CD14-positive monocyte (primary cell): ENCODE results near the gene ARMH1. TPM values are rescaled to one million over a fixed set of nuclear protein-coding genes. Genes with fewer than 3 reads are reported as not detected.

ENCODE experiments used
- DNase-seq, 3 donors: peaks; one replicate each; pipeline ENCODE4 v3.0.0-alpha.2; 2011 to 2022
- H2AFZ ChIP-seq: 2 replicates; pipeline ENCODE4 v1.6.0; 2012; ENCODE audit warnings: mild to moderate bottlenecking, low read depth, low read length, inconsistent platforms; ENCODE audit not compliant: insufficient read depth, poor library complexity, severe bottlenecking
- H3K27ac ChIP-seq, 2 donors: 1 replicate in 1 of 2; 2 replicates in 1 of 2; pipeline ENCODE4 v1.5.1; 2012 to 2013; ENCODE audit warnings: low read length in 2 of 2, control low read depth in 1 of 2, inconsistent platforms in 1 of 2, low read depth in 1 of 2, mild to moderate bottlenecking in 1 of 2
- H3K27me3 ChIP-seq, 2 donors: one replicate each; pipeline versions ENCODE4 v1.6.0 to v1.6.1; 2011 to 2013; ENCODE audit warnings: low read length in 2 of 2; ENCODE audit not compliant: control insufficient read depth in 2 of 2, insufficient read depth in 2 of 2
- H3K36me3 ChIP-seq, 2 donors: replicated peaks in 1 of 2; 1 replicate in 1 of 2; 2 replicates in 1 of 2; pipeline versions ENCODE4 v1.5.1 to v1.6.1; 2012 to 2013; ENCODE audit warnings: low read length in 2 of 2, control low read depth in 1 of 2, inconsistent platforms in 1 of 2, mild to moderate bottlenecking in 1 of 2; ENCODE audit not compliant: insufficient read depth in 2 of 2, control insufficient read depth in 1 of 2
- H3K4me1 ChIP-seq, 2 donors: 1 replicate in 1 of 2; 2 replicates in 1 of 2; pipeline versions ENCODE4 v1.5.1 to v1.6.1; 2012 to 2013; ENCODE audit warnings: low read length in 2 of 2, control low read depth in 1 of 2, inconsistent platforms in 1 of 2, mild to moderate bottlenecking in 1 of 2, moderate library complexity in 1 of 2; ENCODE audit not compliant: insufficient read depth in 2 of 2, control insufficient read depth in 1 of 2
- H3K4me2 ChIP-seq: replicated peaks from 2 replicates; pipeline ENCODE3; 2012; ENCODE audit warnings: low read length, moderate library complexity, mild to moderate bottlenecking; ENCODE audit not compliant: poor library complexity, severe bottlenecking; ENCODE audit errors: extremely low read depth
- H3K4me3 ChIP-seq, 3 experiments: fragments of 200-600 bp in 1 of 3; sonication (generic) in 1 of 3; replicated peaks in 1 of 3; 1 replicate in 2 of 3; 2 replicates in 1 of 3; pipeline ENCODE4 v1.5.1; 2011 to 2013; ENCODE audit warnings: low read length in 3 of 3, mild to moderate bottlenecking in 3 of 3, control low read depth in 2 of 3, low read depth in 2 of 3, inconsistent platforms in 1 of 3, moderate library complexity in 1 of 3
- H3K79me2 ChIP-seq: 2 replicates; pipeline ENCODE4 v1.6.0; 2012; ENCODE audit warnings: mild to moderate bottlenecking, control low read depth, inconsistent platforms, low read length, moderate library complexity; ENCODE audit not compliant: insufficient read depth
- H3K9ac ChIP-seq: 2 replicates; pipeline ENCODE4 v1.6.0; 2017; ENCODE audit warnings: low read length, mild to moderate bottlenecking; ENCODE audit not compliant: insufficient read depth, poor library complexity, severe bottlenecking
- H3K9me3 ChIP-seq, 2 donors: replicated peaks in 1 of 2; 1 replicate in 1 of 2; 2 replicates in 1 of 2; pipeline versions ENCODE4 v1.5.1 to v1.6.1; 2012 to 2013; ENCODE audit warnings: low read length in 2 of 2, control low read depth in 1 of 2; ENCODE audit not compliant: control insufficient read depth in 1 of 2, insufficient read depth in 1 of 2
- H4K20me1 ChIP-seq: 2 replicates; pipeline ENCODE4 v1.6.0; 2012; ENCODE audit warnings: mild to moderate bottlenecking, low read length, control low read depth, moderate library complexity; ENCODE audit not compliant: insufficient read depth
- H3K27ac Mint-ChIP-seq, 7 donors: one replicate each; pipeline ENCODE4 v1.8.0; 2020; ENCODE audit warnings: mild to moderate bottlenecking in 7 of 7, mixed read lengths in 7 of 7, moderate library complexity in 6 of 7, inconsistent platforms in 2 of 7
- H3K27me3 Mint-ChIP-seq, 3 donors: one replicate each; pipeline ENCODE4 v1.8.0; 2021 to 2022; ENCODE audit warnings: low read depth in 3 of 3, mild to moderate bottlenecking in 3 of 3, mixed read lengths in 3 of 3, moderate library complexity in 3 of 3, inconsistent platforms in 1 of 3
- H3K36me3 Mint-ChIP-seq, 2 donors: one replicate each; pipeline ENCODE4 v1.8.0; 2020; ENCODE audit warnings: mixed read lengths in 2 of 2, inconsistent platforms in 1 of 2, mild to moderate bottlenecking in 1 of 2
- H3K4me1 Mint-ChIP-seq: one replicate; pipeline ENCODE4 v1.8.0; 2020; ENCODE audit warnings: mild to moderate bottlenecking, mixed read lengths
- H3K4me3 Mint-ChIP-seq, 2 donors: one replicate each; pipeline ENCODE4 v1.8.0; 2020; ENCODE audit warnings: mild to moderate bottlenecking in 2 of 2, mixed read lengths in 2 of 2, moderate library complexity in 1 of 2
- H3K9me3 Mint-ChIP-seq, 7 donors: one replicate each; pipeline ENCODE4 v1.8.0; 2020 to 2022; ENCODE audit warnings: mixed read lengths in 7 of 7, mild to moderate bottlenecking in 6 of 7, moderate library complexity in 6 of 7, inconsistent platforms in 2 of 7
- WGBS: methylation state at CpG from one replicate; pipeline ENCODE4 v1.1.5; 2013; ENCODE audit warnings: missing lambda C conversion rate; ENCODE audit not compliant: insufficient coverage; 5-methylcytosine and 5-hydroxymethylcytosine counted together
- intact Hi-C, 2 donors: fragments of 100-400 bp; cut with micrococcal nuclease; formaldehyde crosslinking; loops; one replicate each; pipeline versions ENCODE4 v1.15.0 to v1.15.1; 2023
- polyA plus RNA-seq, 3 donors: library from polyadenylated mRNA; depleted of rRNA in 1 of 3; unstranded in 2 of 3; stranded (reverse) in 1 of 3; fragments of 300-500 nt in 2 of 3; fragments of >200 nt in 1 of 3; fragmentation: Illumina TruSeq in 2 of 3; gene quantifications; 1 replicate in 2 of 3; 2 replicates in 1 of 3; pipeline ENCODE4 v1.2.3, GENCODE V29; 2012 to 2021
- TF ChIP-seq, protein P1 (sequence below): fragments of 200-600 bp; IDR thresholded peaks from one replicate; pipeline ENCODE4 v1.8.0; 2022; ENCODE audit warnings: antibody characterized with exemption, mild to moderate bottlenecking

The ARMH1 gene
- polyA plus RNA-seq, 3 donors = 14.7 to 209 (median 15.8) TPM

DNA sequence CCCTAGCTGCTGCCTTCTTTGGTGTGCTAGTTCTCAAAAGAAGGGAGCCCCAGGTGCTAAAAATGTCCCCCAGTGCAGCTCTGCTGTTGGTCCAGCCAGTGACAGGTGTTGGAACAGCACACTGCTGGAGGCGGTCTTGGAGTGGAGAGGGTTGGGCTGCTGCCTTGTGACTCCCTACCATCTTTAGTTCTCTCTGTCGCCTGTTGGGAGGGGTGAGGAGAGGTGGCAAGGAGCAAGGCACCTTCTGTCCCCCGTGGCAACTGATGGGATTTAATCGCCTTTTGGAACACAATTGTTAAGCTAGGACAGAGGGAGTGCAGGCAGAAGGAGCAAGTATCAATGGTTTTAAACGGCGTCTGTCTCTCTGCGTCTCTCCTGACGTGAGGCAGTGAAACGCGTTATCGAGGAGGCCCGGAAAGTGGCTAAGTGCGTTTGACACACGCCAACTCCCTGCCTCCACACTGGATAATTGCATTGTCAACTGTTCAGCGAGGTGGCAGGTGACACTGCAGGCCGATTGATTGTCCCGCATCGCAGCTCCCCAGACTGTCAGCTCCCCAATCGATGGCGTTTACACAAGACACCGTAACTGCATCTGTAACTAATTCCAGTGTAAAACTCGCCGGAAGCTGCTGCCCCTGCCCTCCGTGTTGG is 34.2 kb upstream of the ARMH1 start:
- WGBS = 96% methylated on average over 20 of the region's 24 CpGs
- Histone ChIP-seq H3K36me3 (peaks cover 96 to 100% of the 10 kb centered on the region in 2 donors), H4K20me1 (peaks cover 99% of the 10 kb centered on the region), H2AFZ (no peak overlapping the region), H3K9me3 (no peaks in the 10 kb centered on the region), H3K4me1 (no peaks in the 10 kb centered on the region), H3K79me2 (peaks cover 51% of the 10 kb centered on the region), H3K4me2 (no peak overlapping the region), H3K27ac (no peak overlapping the region), H3K4me3 (no peak overlapping the region), H3K27me3 (no peaks in the 10 kb centered on the region), H3K9ac (no peak overlapping the region)
- DNase-seq = no peak
- no peak overlapping the region for H3K4me3 Mint-ChIP-seq
- H3K27me3 Mint-ChIP-seq = no peaks in the 10 kb centered on the region
- H3K36me3 Mint-ChIP-seq = peaks cover 94 to 100% of the 10 kb centered on the region in 2 donors
- intact Hi-C loops = no loop called here
- no peaks in the 10 kb centered on the region for H3K9me3 Mint-ChIP-seq
- peaks cover 3% of the 10 kb centered on the region for H3K4me1 Mint-ChIP-seq
- H3K27ac Mint-ChIP-seq = peak overlapping the region in 1 of 7 donors; percentile 49
- TF ChIP-seq, protein P1, sequence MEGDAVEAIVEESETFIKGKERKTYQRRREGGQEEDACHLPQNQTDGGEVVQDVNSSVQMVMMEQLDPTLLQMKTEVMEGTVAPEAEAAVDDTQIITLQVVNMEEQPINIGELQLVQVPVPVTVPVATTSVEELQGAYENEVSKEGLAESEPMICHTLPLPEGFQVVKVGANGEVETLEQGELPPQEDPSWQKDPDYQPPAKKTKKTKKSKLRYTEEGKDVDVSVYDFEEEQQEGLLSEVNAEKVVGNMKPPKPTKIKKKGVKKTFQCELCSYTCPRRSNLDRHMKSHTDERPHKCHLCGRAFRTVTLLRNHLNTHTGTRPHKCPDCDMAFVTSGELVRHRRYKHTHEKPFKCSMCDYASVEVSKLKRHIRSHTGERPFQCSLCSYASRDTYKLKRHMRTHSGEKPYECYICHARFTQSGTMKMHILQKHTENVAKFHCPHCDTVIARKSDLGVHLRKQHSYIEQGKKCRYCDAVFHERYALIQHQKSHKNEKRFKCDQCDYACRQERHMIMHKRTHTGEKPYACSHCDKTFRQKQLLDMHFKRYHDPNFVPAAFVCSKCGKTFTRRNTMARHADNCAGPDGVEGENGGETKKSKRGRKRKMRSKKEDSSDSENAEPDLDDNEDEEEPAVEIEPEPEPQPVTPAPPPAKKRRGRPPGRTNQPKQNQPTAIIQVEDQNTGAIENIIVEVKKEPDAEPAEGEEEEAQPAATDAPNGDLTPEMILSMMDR = no peak

DNA sequence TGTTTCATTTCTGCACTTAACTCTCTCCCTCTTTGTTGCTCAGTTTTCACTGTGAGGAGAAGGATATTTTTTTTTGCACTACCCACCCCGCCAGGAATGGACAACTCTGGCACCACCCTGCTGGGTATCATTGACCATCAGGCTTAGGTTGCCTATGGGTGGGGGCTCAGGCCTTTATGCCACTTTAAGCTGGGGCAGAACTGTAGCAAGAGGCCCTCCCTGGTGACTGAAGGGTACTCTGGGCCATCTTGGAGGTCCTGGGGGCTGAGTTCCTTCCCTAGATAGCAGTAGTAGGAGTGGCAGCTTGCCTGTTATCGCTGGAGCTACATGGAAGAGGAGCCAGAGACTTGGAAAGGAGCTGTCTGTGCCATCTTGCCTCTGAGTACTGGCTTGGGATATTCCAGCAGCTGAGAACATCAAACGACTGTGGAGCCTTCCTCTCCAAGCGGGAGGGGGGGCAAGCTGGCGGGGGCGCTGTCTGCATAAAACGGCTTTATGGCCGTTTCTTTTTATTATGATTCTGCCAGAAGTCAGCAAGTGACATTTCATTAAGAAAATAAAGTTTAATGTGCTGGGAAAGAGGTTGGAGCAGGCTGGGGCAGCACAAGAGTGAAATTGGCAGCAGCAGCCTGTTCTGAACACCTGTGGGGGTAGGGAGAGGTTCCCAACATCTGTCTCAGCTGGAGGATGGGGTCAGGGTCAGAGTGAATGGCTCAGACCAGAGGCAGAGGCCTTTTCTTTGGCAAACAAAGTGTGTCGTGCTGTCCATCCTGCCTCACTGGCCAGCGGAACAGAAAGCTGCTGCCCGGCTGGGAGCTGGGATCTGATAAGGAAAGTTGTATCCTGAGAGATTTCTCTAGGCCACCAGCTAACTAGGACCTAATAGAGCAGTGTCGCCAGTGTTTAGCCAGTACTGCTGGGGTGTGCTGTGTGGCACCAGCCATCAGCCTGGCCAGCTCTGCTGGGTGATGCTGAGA is 33.1 kb upstream of the ARMH1 start:
- peaks cover 3% of the 10 kb centered on the region for H3K4me1 Mint-ChIP-seq
- no peak for DNase-seq
- H3K4me3 Mint-ChIP-seq = no peak overlapping the region
- Histone ChIP-seq H3K27me3 (no peaks in the 10 kb centered on the region), H3K4me3 (no peak overlapping the region), H3K27ac (no peak overlapping the region), H3K4me1 (no peaks in the 10 kb centered on the region), H2AFZ (no peak overlapping the region), H4K20me1 (peaks cover 98% of the 10 kb centered on the region), H3K9ac (no peak overlapping the region), H3K36me3 (peaks cover 96 to 100% of the 10 kb centered on the region in 2 donors), H3K79me2 (peaks cover 41% of the 10 kb centered on the region), H3K9me3 (no peaks in the 10 kb centered on the region), H3K4me2 (no peak overlapping the region)
- intact Hi-C loops = no loop called here
- peaks cover 91 to 100% of the 10 kb centered on the region in 2 donors for H3K36me3 Mint-ChIP-seq
- H3K27ac Mint-ChIP-seq = peak overlapping the region in 3 of 7 donors; percentile 2 to 30 (median 6)
- H3K9me3 Mint-ChIP-seq = no peaks in the 10 kb centered on the region
- no peaks in the 10 kb centered on the region for H3K27me3 Mint-ChIP-seq
- WGBS = 95% methylated on average over 7 of the region's 12 CpGs
- TF ChIP-seq, protein P1 = no peak
